NCI-H1092 (cell line): ENCODE data around the gene TTLL9.

Experiments
- DNase-seq: peaks from one replicate; lab custom pipeline; 2025; lab: John Stamatoyannopoulos, UW

Gene TTLL9

GRCh38 chr20:31836853-31837608 lies 33.4 kb upstream of the TTLL9 start:
- DNase-seq: no peak

- no peak for DNase-seq
Observed at GRCh38 chr20:31837896-31838397, 32.5 kb upstream of the TTLL9 start.

GRCh38 chr20:31838646-31839292 lies 31.7 kb upstream of the TTLL9 start:
- no peak for DNase-seq

- DNase-seq: no peak
Observed at GRCh38 chr20:31839782-31840487, 30.5 kb upstream of the TTLL9 start.

- no peak for DNase-seq
Observed at GRCh38 chr20:31840906-31841816, 29.3 kb upstream of the TTLL9 start.

GRCh38 chr20:31841928-31842327 lies 28.5 kb upstream of the TTLL9 start:
- no peak for DNase-seq

- no peak for DNase-seq
Observed at GRCh38 chr20:31842471-31843157, 27.8 kb upstream of the TTLL9 start.

GRCh38 chr20:31843288-31843687 lies 27.1 kb upstream of the TTLL9 start:
- no peak for DNase-seq

- DNase-seq: no peak
Observed at GRCh38 chr20:31843881-31844280, 26.6 kb upstream of the TTLL9 start.

GRCh38 chr20:31844737-31845299 lies 25.6 kb upstream of the TTLL9 start:
- DNase-seq: no peak

- no peak for DNase-seq
Observed at GRCh38 chr20:31845300-31845863, 25.1 kb upstream of the TTLL9 start, which contains the start of gene FOXS1. FOXS1 (minus strand) TSS chr20:31845604; CDS start chr20:31845542, 62 bp downstream.

- no peak for DNase-seq
Observed at GRCh38 chr20:31846793-31847138, 23.7 kb upstream of the TTLL9 start.

- no peak for DNase-seq
Observed at GRCh38 chr20:31848088-31848999, 22.1 kb upstream of the TTLL9 start.

- DNase-seq: no peak
Observed at GRCh38 chr20:31849306-31849930, 21.0 kb upstream of the TTLL9 start.

- no peak for DNase-seq
Observed at GRCh38 chr20:31851240-31851955, 19.0 kb upstream of the TTLL9 start.

GRCh38 chr20:31853481-31853880 lies 17.0 kb upstream of the TTLL9 start:
- no peak for DNase-seq

- no peak for DNase-seq
Observed at GRCh38 chr20:31856516-31856915, 13.9 kb upstream of the TTLL9 start.
